Activated CD4-positive, alpha-beta T cell treated with anti-CD3 and anti-CD28 coated beads, Interleukin-2, amount 50 U/mL, for 4 hours (primary cell): ENCODE results near the gene CYP19A1.

Experiments
- DNase-seq, 2 experiments: peaks; one replicate each; pipeline ENCODE4 v3.0.0-alpha.2; 2020

The CYP19A1 gene

GRCh38 chr15:51338496-51338895 lies at the start of gene CYP19A1:
Gene CYP19A1 (minus strand): TSS chr15:51338596. CDS start chr15:51242912, 95,684 bp downstream.
- DNase-seq: no peak

GRCh38 chr15:51387699-51388041 lies 49.3 kb upstream of the CYP19A1 start:
- DNase-seq: no peak

DNA sequence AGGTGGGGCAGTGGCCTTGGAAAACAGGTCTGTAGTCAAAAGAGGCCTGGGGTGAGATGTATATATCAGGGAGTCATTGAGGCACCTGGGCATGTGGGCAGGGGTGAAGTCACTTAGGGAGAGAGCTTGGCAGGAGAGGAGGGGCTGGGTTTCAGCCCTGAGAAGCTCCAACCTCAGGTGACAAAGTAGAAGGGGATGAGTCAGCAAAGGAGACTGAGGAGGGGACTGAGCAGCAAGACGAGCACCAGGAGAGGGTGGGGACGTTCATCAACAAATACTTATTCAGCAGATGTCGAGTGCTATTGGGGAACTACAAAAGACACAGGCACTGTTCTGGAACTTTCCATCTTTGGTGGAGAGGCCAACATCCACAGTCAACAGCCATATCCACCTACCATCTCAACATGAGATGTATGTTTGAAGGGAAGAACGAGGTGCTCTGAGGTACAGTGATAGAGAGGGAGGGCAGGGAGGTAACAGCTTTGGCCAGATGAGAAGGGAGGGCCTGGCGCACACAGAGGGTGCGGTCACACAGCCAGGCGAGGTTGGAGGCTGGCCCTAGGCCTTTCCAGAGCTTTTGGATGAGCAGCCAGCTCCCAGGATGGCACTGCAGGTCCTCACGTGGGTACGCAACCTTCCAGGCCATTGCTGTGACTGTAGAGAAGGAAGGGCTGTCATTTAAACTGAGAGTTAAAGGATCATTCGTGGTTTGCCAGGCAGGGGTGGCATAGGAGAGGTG lies 48.7 kb upstream of the CYP19A1 start:
- DNase-seq: no peak

GRCh38 chr15:51386486-51386885 lies 48.1 kb upstream of the CYP19A1 start:
- no peak for DNase-seq

GRCh38 chr15:51386029-51386428 lies 47.6 kb upstream of the CYP19A1 start:
- no peak for DNase-seq

DNA sequence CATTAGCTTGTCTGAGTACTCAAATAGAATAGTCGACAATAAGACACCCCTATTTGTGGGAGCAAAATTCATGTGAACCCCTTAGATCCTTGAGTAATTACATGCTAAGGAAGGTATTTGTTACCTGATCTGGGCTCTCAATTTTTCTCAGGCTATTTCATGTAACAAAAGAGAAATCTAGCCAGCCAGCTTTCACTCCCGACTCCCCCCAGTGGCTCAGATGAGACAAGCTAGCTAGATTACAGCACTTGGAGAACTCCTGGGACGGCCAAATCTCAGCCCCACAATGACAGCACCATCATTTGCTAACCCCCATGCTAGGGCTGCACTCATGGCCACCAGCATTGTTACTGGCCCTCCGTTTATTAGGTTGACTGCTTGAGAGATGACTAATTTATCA lies 44.4 kb upstream of the CYP19A1 start:
- no peak for DNase-seq

- DNase-seq: no peak
These were observed 42.8 kb upstream of the CYP19A1 start for GRCh38 chr15:51380999-51381806.

DNA sequence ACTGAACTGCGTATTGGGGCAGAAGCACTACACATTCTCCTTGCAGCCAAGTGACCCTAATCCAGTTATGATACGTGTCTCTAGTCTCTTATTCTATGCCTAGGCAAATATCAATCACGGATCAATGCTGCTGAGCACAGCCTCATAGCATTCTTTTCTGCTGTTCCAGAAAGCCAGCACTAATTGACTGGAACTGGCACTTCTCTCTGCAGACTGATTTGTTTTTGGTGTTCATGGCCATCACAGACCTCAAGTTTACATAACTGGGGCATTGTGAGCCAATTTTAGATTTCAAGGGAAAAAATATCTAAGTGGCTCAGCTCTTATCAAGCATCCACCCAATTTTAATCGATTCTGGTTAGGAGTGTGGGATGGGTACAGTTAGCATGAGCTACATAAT lies 41.0 kb upstream of the CYP19A1 start:
- DNase-seq: no peak

- no peak for DNase-seq
These were observed 40.0 kb upstream of the CYP19A1 start for GRCh38 chr15:51378406-51378805.

GRCh38 chr15:51377038-51377786 lies 38.8 kb upstream of the CYP19A1 start:
- no peak for DNase-seq

- DNase-seq: no peak
These were observed 37.7 kb upstream of the CYP19A1 start for GRCh38 chr15:51375966-51376640.

DNA sequence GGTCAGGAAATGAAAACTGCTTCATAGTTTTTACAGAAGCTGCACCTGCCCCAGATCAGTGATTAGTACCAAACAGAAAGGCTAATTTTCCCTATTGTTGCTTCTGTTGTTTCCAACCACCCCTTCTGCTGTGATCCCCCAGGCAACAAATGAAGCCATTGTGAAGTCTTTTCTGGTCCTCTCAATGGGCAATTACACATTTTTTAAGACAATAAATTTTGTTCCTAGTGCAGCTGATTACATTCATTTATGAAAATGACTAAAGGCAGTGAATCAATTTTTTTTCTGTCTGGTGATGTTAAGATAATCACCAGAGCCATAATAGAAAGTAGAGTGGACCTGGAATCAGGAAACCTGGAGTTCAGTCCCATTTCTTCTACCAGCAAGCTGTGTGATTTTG lies 35.7 kb upstream of the CYP19A1 start:
- DNase-seq: no peak

DNA sequence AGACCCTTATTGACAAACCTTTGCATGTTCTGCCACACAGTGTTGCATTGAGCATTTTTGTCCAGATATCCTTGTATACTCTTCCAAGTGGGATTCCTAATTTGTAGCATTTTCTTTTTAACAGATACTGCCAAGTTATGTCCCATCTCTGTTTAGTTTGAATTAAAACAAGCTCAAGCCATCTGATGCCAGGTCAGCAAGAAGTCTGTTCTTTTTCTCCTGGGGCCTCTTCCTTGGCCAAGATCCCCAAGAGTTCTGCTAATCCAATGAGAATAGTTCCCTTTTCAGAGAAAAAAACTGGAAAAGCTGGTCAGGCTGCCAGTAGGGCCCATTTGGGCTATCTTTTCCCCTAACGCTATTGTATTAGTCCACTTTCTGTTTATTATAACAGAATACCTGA lies 32.9 kb upstream of the CYP19A1 start:
- DNase-seq: no peak

- no peak for DNase-seq
These were observed 31.0 kb upstream of the CYP19A1 start for GRCh38 chr15:51369451-51369761.

DNA sequence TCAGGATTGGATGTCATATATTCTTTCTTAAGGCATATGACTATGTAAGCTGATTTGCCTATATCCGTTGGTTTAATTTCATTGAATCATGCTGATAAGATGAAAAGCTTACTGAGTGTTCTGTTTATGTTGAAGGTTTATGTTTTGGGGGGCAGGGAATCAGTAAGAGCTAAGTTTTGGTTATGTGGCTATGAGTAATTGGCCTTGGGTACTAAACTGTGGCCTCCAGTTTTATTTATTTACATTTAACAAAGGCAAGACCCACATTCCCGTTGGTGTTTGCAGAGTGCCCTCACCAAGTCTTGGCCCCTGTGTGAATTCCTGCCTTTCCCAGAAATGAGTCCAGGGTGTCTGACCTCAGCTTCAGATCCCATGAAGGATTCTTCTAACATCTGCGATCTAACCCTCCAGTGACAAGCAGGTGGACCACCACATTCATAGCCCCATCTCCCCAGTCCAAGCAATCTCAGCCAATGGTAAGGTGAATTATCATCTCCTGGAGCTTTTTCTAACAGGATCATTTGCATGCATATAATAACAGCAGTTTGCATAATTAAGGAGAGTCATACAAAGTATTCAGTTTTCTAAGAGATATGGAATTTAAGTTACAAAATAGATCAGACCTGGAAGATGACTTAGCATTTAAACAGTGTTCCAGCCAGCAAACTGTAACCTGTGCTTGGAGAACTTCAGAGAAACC lies 30.5 kb upstream of the CYP19A1 start:
- DNase-seq: no peak

- DNase-seq: no peak
These were observed 29.9 kb upstream of the CYP19A1 start for GRCh38 chr15:51368307-51368706.

- DNase-seq: no peak
These were observed 29.1 kb upstream of the CYP19A1 start for GRCh38 chr15:51367322-51367976.

DNA sequence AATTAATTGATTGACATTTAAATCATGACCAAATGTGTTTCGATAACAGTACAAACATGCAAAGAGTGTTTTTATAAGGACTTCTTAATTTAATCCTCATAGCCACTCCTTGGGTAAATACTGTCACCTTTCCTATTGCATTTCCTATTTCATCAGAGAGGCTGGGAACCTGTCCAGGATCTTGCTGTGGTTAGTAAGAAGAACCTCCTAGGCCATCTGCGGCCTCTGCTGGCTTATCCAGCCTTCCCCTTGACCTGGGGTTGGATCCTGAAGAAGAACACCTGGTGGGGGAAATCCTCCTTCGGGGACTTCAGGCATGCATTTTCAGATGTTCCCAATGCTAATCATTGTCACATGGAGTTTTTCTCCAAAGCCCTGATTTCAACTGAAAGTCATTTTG lies 28.5 kb upstream of the CYP19A1 start:
- no peak for DNase-seq

- DNase-seq: no peak
These were observed 27.7 kb upstream of the CYP19A1 start for GRCh38 chr15:51366071-51366470.

DNA sequence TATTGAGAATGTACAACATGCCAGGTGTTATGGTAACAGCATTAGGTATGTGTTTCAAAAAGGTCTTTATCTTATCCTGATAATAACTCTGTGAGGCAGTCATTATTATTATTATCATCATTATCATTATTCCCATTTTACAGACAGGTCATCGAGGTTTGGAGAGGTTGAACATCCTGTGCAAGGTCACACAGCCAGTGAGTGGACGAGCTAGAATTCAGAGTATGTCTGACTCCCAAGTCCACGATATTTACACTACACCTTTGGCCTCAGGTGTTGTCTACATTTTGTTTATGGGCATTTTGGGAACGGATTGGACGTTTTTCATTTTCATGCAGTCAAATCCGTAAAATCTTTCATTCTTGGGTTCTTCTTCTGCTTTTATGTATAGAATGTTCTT lies 27.0 kb upstream of the CYP19A1 start:
- no peak for DNase-seq

DNA sequence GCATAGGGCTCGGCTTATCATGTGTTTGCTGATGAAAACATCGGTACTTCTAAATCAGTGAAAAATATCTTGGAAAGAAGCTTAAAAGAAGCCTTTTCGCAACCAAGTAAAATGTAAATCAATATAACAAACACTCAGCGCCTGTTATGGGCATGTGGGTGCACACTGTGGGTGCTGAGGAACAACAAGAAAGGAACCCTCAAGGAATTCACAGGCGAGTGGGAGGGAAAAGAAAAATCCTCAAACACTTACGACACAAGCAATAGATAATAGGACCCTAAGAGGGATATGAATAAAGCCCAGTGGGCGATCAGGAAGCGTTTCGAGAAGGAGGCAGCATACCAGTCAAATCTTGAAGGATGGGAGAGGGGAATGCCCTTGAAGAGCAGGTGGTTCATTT lies 25.0 kb upstream of the CYP19A1 start:
- no peak for DNase-seq

DNA sequence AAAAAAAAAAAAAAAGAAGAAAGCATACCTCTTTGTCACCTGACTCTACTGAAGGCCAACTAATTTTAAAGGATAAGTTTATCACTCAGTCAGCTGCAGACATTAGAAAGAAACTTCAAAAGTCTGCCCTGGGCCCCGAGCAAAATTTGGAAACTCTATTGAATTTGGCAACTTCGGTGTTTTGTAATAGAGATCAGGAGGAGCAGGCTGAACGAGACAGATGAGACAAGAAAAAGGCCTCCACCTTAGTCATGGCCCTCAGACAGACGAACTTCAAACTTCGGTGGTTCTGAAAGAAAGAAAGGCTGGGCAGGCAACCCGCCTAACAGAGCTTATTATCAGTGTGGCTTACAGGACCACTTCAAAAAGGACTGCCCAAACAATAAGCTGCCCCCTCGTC lies 21.6 kb upstream of the CYP19A1 start:
- no peak for DNase-seq
